GM18867 (cell line): ENCODE results near the gene ZNF775.

ENCODE experiments used
- ATAC-seq: cut with Tn5 transposase; IDR thresholded peaks from one replicate; pipeline ENCODE4 v1.9.1; 2021; ENCODE audit warnings: mild to moderate bottlenecking, moderate library complexity; ENCODE audit not compliant: unreplicated experiment

Gene ZNF775

DNA sequence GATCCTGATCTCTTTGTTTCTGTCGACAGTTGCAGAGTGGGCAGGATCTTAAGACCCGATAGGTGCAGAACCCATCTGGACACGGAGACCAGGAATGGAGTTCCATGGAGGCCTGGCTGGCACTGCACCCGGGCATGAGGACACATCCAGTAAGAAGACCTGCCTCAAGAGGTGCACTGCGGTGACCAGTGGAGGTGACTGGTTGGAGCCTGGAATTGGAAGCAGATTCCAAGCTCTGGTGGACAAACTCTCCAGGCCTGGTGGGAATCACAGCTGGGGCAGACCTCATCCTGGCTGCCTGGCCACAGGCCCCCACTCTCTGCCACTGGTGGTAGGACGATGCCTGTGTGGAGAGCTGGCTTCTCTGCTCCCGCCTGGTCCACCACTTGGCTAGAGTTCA lies 31.0 kb downstream of the ZNF775 start:
- ATAC-seq, result no peak

DNA sequence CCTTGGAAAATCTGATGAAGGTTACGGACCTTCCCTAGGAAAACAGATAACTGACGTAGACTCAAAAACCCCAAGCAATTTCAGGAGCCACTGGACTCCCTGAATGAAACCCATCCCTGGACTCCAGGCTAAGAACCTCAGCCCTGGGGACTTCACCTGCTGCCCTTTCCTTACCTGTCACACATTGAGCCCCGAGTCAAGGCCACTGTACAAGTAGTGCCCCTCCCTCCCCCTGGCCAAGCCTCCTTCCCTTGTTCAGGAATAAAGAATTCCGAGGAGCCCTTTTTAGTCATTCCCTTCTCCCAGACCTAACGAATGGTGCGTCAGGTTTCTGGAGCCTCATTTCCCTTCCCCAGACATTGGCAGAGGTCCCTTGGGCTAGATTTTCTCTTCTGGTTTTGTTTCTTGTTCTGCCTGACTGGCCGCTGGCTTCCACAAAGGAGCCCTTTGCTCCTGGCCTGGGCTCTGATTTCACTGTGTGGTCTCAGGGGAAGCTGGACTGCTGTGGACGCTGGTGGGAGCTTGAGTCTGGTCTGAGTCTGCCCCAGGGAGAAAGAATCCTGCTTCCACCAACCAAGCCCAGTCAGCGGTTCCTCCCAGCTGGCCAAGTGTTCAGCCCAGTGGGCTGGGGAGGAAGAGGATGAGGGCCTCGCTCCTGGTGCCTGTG lies 31.7 kb downstream of the ZNF775 start:
- no peak for ATAC-seq

DNA sequence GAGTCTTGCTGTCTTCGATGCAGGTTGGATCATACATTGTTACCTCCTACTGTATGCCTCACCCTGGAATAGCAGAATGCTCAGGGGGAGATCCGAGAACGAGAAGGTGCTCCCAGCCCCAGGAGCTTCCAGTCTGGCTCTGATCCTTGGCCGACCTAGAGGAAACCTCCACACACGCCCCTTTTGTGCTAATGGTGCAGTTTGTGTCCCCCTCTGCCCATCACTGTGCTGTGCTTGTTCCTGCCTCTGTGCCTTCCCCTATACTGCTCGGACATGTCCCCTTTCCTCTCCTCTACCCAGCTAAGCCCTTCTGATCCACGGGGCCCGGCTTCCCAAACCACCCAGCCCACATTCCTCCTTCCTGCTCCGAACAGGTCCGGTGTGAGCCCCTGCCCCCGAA lies 32.5 kb downstream of the ZNF775 start:
- ATAC-seq, result no peak

DNA sequence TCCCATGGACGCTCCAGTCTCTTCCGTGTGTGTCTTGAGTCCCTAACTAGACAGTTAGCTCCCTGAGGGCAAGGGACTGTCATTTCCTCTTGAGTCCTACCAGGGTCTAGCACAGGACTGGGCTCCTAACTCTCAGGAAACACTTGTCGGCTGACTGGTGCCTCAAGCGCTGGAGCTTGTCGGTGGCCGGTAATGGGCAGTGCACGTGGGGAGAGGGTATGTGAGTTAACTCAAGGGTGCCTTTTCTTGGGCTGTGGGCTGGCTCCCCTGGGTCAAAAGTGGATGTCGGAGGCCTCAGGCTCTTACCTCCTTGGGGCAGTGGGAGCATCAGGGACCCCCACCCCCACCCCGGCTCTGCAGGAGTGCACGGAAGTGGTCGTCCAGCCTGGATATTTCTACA lies 32.9 kb downstream of the ZNF775 start:
- no peak for ATAC-seq

DNA sequence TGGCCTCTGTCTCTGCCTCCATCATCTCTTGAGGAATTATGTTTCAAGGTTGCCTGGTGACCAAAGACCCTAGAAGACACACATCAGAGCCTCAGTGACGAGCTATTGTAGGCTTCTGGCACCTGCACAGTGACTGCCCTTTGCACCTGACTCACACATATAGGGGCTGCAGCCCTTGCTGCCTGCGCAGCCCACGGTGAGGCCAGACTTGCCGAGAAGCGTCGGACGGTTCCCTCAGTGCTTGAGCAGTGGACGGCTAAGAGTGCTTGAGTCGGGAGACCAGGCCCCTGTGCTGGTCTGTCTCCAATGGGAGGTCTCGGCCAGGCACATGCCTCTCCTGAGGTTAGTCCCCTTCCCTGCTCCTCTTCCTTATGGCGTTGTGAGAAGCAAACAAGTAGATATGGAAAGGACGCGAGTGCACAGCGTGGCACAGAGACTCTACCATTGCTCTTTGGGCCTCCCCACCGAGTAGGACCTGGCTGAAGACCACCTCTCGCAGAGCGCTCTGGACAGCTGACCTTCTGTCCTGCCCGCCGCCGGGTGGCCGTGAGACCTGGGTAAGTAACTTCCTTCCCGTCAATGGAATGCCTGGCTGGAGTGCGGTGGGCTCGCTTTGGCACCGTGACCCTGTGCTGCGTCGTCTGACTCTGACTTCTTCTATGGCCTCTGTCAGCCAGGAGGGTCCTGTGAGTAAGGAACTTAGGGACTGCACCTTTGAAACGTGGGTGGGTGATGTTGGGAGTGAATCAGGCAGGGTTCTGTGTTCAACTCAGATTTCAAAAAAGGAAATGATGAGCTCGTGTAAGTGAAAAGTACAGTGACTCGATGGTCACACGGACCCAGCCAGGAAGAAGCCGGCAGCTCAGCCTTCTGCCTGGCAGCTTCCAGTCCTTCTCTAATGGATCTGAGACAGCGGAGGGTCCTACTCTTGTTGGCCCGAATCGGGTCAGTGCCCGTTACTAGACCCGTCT lies 33.7 kb downstream of the ZNF775 start:
- no peak for ATAC-seq

DNA sequence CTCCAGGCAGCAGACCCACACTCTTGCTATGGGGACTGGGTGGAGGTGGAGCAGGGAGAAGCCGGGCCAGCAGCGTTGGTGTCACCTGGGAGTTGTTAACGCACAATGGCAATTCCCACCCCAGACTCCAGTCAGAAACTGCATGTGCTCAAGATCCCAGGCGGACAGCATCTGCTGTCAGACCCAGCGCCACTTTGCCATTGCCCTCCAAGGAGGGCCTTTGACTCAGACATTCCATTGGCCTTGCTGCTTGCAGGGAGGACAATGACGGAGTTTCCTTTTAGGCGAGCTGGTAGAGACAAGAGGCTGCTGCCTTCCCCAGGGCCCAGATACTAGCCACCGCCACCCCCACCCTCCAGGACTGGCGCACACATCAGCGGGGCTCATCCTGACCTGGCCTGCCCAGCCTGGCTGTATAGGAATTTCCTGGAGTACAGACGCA lies 34.5 kb downstream of the ZNF775 start:
- ATAC-seq, result no peak

DNA sequence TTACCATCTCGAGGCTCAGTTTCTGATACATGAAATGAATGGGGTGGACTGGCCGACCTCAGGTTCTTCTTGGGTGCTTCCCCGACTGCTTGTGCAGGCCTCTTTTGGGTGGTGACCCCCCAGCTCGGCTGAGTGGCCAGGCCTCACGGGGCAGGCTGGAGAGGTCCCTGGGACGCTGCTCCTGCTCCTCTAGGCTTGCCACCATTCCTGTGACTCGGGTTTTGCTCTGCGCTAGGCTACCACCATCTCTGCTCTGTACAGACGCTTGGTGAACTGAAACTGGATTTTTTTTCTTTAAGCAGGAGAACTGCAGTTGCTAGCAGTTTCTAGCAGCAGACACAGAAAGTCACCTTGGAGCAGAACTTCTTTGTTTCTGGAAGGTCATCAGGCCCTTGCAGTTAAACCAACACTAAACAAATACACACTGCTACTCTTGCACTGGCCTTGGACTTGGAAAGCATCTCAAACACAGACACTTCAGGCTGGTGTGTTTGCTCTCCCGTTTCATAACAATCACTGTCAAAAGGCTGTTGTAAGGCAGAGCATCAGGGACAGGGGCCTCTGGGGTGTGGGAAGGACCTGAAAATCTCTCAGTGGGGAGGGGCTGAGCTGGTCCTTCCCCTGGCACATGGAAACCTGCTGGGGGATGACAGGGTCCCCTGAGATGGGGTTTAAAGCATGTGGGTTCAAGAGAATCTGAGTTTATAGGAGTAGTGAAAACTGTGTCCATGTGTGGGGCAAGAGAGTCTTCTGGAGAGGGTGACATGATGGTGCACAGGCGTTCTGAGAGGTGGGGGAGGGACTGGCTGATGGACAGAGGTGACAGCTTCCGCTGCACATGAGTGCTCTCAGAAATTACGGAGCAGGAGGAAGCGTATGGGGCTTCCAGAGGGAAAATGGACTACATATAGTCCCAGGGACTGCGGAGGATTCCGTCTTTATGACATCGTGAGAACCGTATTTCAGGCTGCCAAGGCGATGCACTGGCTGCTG lies 36.3 kb downstream of the ZNF775 start:
- ATAC-seq, result no peak

DNA sequence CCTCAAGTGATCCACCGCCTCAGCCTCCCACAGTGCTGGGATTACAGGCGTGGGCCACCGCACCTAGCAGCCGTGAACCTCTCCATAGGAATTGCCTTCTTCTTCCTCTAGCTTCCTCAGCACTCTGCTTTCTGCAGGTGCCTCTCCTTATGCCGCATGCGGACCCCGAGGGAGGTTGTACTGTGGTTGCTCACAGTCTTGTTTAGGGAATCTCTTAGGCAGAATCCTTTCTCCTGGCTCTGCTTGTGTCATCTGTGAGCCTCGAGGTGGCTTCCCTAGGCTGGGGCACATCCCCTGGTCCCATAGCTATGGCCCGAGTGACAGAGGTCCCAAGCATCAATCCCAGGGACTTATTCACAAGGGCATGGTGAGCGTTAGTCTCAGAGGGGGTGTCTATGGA lies 38.1 kb downstream of the ZNF775 start:
- ATAC-seq, result no peak

DNA sequence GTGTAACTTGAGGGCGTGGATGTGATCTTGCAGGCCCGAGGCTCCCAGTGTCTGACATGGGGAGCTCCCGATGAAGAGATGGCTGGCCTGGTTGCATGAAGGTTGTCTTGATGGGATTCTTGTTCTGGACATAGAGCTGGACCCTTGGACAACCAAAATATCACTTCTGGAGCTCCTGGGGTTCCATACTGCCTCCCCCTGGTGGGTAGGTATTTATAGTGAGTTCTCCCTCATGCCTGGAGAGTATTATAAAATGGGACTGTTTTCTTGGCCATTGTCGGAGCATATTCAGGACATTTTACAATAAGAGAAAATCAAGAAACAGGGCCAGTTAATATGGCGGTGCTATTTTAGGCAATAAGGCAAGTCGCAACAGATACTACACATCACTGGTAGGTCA lies 38.7 kb downstream of the ZNF775 start:
- ATAC-seq, result no peak

DNA sequence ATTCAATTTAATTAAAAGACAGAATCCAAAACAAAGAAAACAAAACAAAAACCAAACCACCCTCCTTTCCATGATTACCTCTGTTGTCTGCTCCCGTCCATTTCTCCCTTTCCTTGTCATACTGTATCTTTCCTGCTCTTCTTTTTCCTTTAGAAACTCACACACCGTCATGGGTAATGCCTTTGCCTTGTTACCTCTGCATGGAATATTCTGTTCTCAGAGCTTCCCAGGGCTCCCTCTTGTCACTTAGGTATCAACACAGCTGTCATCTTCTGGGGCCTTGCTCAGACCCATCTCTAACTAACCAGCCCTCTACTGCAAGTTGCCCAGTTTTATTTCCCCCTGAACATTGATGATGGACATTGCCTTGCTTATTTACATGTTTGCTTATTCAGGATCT lies 41.1 kb downstream of the ZNF775 start:
- no peak for ATAC-seq

DNA sequence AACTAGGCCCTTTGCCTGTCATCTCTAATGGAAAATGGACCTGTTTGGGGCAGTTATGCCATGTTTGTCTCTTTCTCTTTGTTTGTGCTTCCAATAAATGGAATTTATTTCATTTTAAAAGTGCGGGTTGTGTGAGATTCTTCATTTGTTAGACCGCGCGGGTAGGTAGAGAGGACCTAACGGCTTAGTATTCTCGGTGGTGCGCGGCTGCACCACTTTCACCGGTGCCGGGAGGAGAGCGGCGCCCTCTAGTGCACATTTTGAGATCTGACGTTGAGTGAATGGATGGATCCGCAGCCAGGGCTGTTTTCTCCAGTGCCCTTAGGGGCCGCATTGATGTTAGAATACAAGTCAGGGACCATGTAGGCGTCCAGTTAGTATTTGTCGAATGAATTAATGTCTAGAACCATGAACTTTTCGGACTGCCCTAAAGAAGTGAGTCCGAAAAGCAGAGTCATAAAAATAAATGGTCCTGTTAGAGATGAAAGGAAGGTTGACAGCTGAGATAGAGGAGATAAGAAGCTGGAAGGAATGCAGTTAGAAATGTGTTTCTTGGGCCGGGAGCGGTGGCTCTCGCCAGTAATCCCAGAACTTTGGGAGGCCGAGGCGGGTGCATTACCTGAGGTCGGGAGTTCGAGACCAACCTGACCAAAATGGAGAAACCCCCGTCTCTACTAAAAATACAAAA lies 42.0 kb downstream of the ZNF775 start:
- peak; percentile 96 for ATAC-seq

DNA sequence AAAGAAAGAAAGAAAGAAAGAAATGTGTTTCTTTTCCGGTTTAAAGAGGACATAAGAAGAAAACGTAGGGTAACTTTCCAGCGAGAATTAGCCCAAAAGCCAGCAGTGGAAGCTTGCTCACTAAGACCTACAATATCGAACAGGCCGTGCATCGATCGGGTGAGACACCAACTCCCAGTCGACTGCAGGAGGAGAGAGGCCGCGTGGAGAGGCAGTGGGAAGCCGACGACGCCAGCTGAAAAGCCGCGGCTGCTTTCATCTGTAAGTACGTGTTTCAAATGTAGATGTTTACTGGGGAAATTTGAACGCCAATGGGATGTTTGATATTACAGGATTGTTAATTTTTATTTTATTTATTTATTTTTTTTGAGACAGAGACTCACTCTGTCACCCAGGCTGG lies 42.7 kb downstream of the ZNF775 start:
- no peak for ATAC-seq

DNA sequence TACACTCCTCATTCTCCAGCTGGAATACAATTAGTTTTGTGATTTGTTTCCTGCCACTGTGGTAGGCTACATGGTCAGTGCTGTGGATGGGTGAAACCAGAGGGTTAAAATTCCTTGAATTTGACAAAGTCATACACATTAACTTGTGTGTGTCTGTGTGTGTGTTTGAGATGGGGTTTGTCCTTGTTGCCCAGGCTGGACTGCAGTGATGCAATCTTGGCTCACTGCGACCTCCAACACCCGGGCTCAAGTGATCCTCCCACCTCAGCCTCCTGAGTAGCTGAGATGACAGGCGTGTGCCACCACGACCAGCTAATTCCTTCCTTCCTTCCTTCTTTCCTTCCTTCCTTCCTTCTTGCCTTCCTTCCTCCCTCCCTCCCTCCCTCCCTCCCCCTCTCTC lies 46.5 kb downstream of the ZNF775 start:
- no peak for ATAC-seq

DNA sequence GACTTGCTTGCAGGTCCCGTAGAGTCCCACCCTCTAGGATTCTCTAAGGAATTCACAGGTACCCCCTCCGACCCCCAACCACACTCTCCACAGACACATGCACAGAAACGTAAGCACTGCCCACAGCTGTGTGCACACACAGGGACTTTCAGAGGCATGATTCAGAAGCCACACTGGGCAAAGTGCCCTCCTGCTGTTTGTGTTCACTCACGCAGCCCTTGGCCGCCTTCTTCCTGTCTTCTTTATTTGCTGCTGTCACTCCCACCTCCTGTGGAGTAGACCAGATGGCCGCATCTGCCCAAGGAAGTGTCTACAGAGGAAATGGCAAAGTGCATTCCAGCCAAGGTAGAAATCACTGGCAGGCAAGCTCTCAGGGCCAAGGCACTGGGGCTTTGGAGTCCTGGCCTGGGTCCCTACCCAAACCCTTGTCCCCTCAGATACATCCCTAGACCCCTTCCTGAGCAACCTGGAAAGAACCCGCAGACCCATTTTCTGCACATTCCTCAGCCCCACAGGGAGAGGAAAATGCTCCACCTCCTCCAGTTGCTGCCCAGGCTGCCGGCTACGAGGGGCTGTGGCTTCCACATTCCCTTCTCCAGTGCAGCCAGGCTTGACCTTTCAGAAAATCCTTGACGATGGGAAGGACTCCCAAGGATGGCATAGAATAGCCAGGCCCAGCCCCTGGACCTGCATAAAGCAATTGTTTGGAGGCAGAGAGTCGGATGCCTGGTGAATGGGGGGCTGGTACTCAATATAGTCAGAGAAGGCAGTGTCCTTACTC lies 49.7 kb downstream of the ZNF775 start:
- ATAC-seq, result peak; percentile 34

DNA sequence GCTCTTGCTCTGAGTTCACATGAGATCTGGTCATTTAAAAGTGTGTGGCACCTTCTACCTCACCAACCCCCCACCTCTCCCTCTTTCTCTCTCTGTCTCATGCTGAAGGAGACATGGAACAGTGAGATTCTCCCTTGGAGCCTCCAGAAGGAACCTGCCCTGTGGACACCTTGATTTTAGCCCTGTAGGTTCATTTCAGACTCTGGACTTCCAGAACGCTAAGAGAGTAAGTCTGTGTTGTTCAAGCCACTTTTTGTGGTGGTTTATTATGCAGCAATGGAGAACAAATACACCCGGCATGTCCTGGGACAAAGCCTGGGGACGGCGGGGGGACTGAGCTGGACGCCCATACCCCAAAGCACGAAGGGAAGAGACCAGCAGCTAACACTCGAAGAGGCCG lies 50.6 kb downstream of the ZNF775 start:
- ATAC-seq, result no peak

DNA sequence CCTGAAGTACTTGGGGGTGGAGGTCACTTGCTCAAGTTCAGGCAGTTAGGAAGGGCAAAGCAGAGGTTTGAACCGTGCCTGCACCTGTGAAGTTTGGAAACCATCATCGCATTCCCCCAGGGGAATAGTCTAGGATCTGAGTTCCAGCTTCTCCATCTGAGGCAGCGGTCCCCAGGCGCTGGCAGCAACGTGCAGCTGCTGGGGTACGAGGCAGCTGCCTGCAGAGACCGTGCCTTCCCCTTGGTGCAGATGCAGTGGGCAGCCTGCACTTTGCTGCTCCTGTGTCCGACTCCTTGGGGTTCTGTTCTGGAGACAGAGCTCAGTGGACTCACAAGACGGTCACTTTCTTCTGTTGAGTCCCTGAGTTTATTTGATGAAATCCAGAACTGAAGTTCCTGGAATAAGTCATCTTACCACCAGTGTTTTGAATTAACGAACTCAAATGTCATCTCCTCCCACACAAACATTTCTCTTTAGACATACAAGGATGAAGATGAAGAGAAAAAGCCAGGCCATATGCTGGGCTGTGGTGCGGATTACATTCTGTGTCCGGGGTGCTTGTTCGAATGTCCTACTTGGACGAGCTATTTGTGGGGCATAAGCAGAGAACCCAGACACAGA lies 51.4 kb downstream of the ZNF775 start:
- ATAC-seq, result no peak

DNA sequence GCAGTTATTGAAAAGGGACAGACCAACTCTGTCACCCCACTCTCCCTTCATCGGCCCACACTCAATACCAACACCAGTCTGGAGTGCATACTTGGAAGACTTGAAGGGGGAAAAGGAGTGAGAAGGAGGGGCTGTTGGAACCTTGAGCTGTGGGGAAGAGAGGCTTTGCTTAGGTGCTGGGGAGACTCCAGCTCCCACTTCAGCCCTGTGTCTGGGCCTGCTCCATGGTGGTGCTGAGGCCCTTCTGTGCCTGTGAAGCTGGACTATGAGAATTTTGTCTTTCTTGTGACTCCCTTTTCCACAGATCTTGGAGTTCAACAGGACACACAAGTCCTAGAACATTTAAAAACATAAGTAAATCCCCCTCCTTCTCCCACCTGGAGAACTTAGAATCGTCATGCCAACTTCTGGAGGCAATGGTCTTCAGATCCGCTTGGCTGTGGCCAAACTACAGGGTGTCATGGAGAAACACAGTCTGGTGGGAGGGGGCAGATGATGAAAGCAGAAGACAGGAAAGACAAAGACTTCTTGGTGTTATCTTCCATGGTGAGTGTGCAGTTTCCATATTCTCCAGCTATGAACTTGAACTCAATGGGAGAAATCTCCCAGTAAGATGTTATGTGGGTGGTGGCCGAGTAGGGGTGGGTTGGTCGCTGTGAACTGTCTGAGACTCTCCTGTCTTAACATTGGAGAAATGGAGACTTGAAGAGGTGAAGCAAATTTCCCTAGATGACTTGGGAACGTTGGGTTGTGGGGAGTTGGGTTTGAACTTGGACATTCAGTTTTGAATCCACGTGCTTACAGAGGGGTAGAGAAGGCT lies 52.9 kb downstream of the ZNF775 start:
- ATAC-seq, result no peak
